ENCODE measurements around the gene CLDN3. TPM values are rescaled to one million over a fixed set of nuclear protein-coding genes. Genes with fewer than 3 reads are reported as not detected.

Gene CLDN3
- total and polyA plus RNA-seq, 9 of the 15 experiments (the other 6 are each of a cell fraction or from before 2014, with no cell fraction given): 0.29 TPM; not detected in 8

DNA sequence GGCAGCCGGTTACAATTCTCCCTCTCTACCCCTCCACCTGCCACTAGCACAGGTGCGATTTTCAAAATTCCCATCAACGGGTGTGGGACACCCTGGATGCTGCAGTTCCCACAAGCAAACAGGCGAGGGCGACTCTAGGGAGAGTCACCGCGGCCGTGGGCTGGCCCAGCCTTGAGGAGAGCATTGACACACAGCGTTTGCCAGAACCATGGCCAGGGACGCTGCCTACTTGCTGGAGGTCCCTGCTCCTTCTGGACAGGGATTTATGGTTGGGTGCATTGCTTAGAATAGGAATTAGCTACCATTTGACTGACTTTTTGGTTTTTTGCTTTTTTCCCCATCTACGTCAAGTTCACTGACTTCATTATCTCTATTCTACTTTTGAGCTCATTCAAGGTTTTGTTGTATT, 41.7 kb upstream of the CLDN3 start (continued):
- TF ChIP-seq NUFIP1 (IDR thresholded peaks at IDR 0.05; ENCODE audit: partially characterized antibody) (no peak), TRIM24 (IDR thresholded peaks at IDR 0.05) (no peak), ZFPM2 (CRISPR knock-in tag; IDR thresholded peaks at IDR 0.05) (no peak), ZNF324 (CRISPR knock-in tag; IDR thresholded peaks at IDR 0.05) (no peak), NR2F6 (CRISPR knock-in tag; IDR thresholded peaks at IDR 0.05) (no peak), TRIM28 (IDR thresholded peaks at IDR 0.05) (no peak), ZFP1 (CRISPR knock-in tag; IDR thresholded peaks at IDR 0.05) (no peak), MIER1 (IDR thresholded peaks at IDR 0.05; ENCODE audit: low read depth) (peak; percentile 73), PPARD (CRISPR knock-in tag; IDR thresholded peaks at IDR 0.05) (no peak), ZNF197 (CRISPR knock-in tag; IDR thresholded peaks at IDR 0.05; ENCODE audit: low read depth) (no peak), TARDBP (IDR thresholded peaks at IDR 0.05) (no peak), CCAR2 (IDR thresholded peaks at IDR 0.05; ENCODE audit: low read depth, low read length) (no peak), TAF7 (tag; IDR thresholded peaks at IDR 0.05) (no peak), RAD51 (IDR thresholded peaks at IDR 0.05; ENCODE audit: borderline replicate concordance, low read depth) (no peak), ZBED1 (IDR thresholded peaks at IDR 0.05) (no peak), NR2C1 (IDR thresholded peaks at IDR 0.05) (no peak), NR2C1 (tag; IDR thresholded peaks at IDR 0.05) (no peak)
- TF ChIP-seq, protein P1, sequence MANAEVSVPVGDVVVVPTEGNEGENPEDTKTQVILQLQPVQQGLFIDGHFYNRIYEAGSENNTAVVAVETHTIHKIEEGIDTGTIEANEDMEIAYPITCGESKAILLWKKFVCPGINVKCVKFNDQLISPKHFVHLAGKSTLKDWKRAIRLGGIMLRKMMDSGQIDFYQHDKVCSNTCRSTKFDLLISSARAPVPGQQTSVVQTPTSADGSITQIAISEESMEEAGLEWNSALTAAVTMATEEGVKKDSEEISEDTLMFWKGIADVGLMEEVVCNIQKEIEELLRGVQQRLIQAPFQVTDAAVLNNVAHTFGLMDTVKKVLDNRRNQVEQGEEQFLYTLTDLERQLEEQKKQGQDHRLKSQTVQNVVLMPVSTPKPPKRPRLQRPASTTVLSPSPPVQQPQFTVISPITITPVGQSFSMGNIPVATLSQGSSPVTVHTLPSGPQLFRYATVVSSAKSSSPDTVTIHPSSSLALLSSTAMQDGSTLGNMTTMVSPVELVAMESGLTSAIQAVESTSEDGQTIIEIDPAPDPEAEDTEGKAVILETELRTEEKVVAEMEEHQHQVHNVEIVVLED (CRISPR knock-in tag; IDR thresholded peaks at IDR 0.05): no peak
- TF ChIP-seq, protein P2, sequence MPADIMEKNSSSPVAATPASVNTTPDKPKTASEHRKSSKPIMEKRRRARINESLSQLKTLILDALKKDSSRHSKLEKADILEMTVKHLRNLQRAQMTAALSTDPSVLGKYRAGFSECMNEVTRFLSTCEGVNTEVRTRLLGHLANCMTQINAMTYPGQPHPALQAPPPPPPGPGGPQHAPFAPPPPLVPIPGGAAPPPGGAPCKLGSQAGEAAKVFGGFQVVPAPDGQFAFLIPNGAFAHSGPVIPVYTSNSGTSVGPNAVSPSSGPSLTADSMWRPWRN (IDR thresholded peaks at IDR 0.05; ENCODE audit: low read depth): no peak
- TF ChIP-seq, protein P3, sequence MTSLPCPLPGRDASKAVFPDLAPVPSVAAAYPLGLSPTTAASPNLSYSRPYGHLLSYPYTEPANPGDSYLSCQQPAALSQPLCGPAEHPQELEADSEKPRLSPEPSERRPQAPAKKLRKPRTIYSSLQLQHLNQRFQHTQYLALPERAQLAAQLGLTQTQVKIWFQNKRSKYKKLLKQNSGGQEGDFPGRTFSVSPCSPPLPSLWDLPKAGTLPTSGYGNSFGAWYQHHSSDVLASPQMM (CRISPR knock-in tag; IDR thresholded peaks at IDR 0.05): no peak
